RWPE2 (cell line): Measurements from ENCODE around the gene SHANK3.
"Not testable (repeated sequence)": the region's sequence is repeated elsewhere in the genome, so short reads cannot be mapped to it uniquely, and the experiment has no call there.

Experiments used
- ATAC-seq: fragments of 200-7000 bp; cut with Tn5 transposase; 3 replicates; pipeline ENCODE4 v1.9.1; 2021; ENCODE audit warnings: low read depth
- DNase-seq: peaks from one replicate; pipeline ENCODE4 v3.0.0-alpha.2; 2020; ENCODE audit warnings: low spot score
- H3K27ac ChIP-seq: fragments of 450-650 bp; 2 replicates; pipeline ENCODE4 v1.5.1; 2017; ENCODE audit warnings: mild to moderate bottlenecking; ENCODE audit not compliant: poor library complexity, severe bottlenecking
- H3K27me3 ChIP-seq: fragments of 250-450 bp; sonication (Bioruptor Pico); 2 replicates; pipeline ENCODE4 v1.5.1; 2021; ENCODE audit warnings: mild to moderate bottlenecking, moderate library complexity; ENCODE audit not compliant: insufficient read depth, poor library complexity, severe bottlenecking
- H3K36me3 ChIP-seq: fragments of 250-450 bp; sonication (Bioruptor Pico); 2 replicates; pipeline ENCODE4 v1.5.1; 2020; ENCODE audit warnings: low read depth, mild to moderate bottlenecking, moderate library complexity
- H3K4me1 ChIP-seq: fragments of 250-450 bp; sonication (Bioruptor Pico); 2 replicates; pipeline ENCODE4 v1.5.1; 2021; ENCODE audit warnings: mild to moderate bottlenecking, moderate library complexity; ENCODE audit not compliant: insufficient read depth, poor library complexity, severe bottlenecking
- H3K4me3 ChIP-seq: fragments of 250-450 bp; sonication (Bioruptor Pico); 2 replicates; pipeline ENCODE4 v1.5.1; 2021; ENCODE audit warnings: mild to moderate bottlenecking, moderate library complexity; ENCODE audit not compliant: severe bottlenecking
- H3K9me3 ChIP-seq: fragments of 250-450 bp; sonication (Bioruptor Pico); 2 replicates; pipeline ENCODE4 v1.5.1; 2021; ENCODE audit warnings: mild to moderate bottlenecking, moderate library complexity; ENCODE audit not compliant: severe bottlenecking
- CTCF ChIP-seq: fragments of 450-650 bp; IDR thresholded peaks from one replicate; pipeline ENCODE4 v1.5.1; 2017; ENCODE audit warnings: mild to moderate bottlenecking, moderate library complexity; ENCODE audit not compliant: poor library complexity, severe bottlenecking

Gene SHANK3

DNA sequence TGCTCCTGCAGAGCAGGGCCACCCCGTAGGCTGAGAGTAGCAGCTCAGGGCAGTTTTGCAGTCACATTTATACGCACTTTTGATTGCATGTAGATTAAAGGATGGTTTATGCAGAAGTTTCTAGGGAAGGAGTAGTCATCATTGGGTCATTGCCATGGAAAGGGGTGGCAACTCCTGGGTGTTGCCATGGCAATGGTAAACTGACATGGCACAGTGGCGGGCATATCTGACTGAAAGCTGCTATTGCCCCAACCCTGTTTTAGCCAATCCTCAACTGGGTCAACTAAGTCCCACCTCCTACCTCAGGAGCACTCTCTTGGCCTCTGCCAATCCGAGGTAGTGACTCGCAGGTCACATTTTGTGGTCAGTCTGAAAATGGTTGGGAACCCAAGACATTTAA is 42.2 kb upstream of the SHANK3 start:
- DNase-seq (no peak), ATAC-seq (no peak)
- no peak for TF ChIP-seq CTCF
- Histone ChIP-seq H3K4me3 (no peak overlapping the region), H3K27ac (no peak overlapping the region), H3K9me3 (no peaks in the 10 kb centered on the region), H3K4me1 (no peaks in the 10 kb centered on the region), H3K27me3 (no peaks in the 10 kb centered on the region), H3K36me3 (no peaks in the 10 kb centered on the region)

GRCh38 chr22:50633086-50633485 is 39.5 kb upstream of the SHANK3 start:
- Histone ChIP-seq H3K9me3 (no peaks in the 10 kb centered on the region), H3K27ac (no peak overlapping the region), H3K27me3 (no peaks in the 10 kb centered on the region), H3K4me3 (no peak overlapping the region), H3K4me1 (no peaks in the 10 kb centered on the region), H3K36me3 (no peaks in the 10 kb centered on the region)
- ATAC-seq (no peak), DNase-seq (no peak)
- TF ChIP-seq CTCF = no peak

- no peak for DNase-seq
- Histone ChIP-seq H3K9me3 (no peaks in the 10 kb centered on the region), H3K27ac (no peak overlapping the region), H3K4me1 (no peaks in the 10 kb centered on the region), H3K4me3 (no peak overlapping the region), H3K36me3 (no peaks in the 10 kb centered on the region), H3K27me3 (no peaks in the 10 kb centered on the region)
- ATAC-seq = no peak
- no peak for TF ChIP-seq CTCF
Observed at GRCh38 chr22:50633771-50634170, 38.9 kb upstream of the SHANK3 start.

- no peak for TF ChIP-seq CTCF
- Histone ChIP-seq H3K27ac (no peak overlapping the region), H3K27me3 (no peaks in the 10 kb centered on the region), H3K9me3 (no peaks in the 10 kb centered on the region), H3K4me1 (no peaks in the 10 kb centered on the region), H3K4me3 (no peak overlapping the region), H3K36me3 (no peaks in the 10 kb centered on the region)
- DNase-seq (no peak), ATAC-seq (no peak)
Observed at GRCh38 chr22:50635591-50635990, 37.0 kb upstream of the SHANK3 start.

DNA sequence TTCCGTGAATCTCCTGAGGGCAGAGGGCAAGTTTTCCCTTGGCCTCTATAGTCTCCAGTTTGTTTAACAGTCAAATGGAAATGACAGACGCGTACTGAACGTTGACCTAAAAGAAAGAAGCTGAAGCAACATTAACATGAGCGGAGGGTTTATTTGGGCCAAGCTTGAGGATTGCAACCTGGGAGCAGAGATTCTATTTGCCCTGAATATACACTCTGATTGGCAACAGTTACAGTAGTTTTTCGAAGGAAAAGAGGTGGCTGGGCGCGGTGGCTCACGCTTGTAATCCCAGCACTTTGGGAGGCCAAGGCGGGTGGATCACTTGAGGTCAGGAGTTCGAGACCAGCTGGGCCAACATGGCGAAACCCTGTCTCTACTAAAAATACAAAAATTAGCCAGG is 32.3 kb upstream of the SHANK3 start:
- not testable (repeated sequence) for DNase-seq, H3K4me1 ChIP-seq, ATAC-seq, H3K9me3 ChIP-seq, H3K36me3 ChIP-seq, H3K4me3 ChIP-seq, H3K27ac ChIP-seq
- H3K27me3 ChIP-seq = peaks cover 11% of the 10 kb centered on the region
